NCI-H69 (cell line): ENCODE data around the gene P2RX5.
"Not testable (repeated sequence)": the region's sequence is repeated elsewhere in the genome, so short reads cannot be mapped to it uniquely, and the experiment has no call there.

Source experiments
- DNase-seq: peaks from one replicate; lab custom pipeline; 2025; lab: John Stamatoyannopoulos, UW

P2RX5 gene

DNA sequence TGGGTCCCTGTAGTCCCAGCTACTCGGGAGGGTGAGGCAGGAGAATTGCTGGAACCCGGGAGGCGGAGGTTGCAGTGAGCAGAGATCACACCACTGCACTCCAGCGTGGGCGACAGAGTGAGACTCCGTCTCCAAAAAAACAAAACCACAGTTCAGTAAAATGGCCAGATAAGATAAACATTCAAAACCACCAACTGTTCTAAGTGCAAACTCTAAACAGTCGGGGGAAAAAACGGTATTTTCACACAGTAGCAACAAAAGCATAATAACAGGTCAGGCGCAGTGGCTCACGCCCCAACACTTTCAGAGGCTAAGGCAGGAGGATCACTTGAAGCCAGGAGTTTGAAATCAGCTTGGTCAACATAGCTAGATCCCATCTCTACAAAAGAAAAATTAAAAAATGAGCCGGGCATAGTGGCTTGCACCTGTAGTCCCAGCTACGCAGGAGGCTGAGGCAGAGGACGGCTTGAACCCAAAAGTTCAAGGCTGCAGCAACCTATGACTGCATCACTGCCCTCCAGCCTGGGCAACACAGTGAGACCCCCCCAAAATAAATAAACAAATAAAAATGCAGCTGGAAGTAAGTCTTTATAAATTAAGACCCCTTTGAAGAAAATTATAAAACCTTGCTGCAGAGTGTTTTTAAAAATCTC, 17.0 kb upstream of the P2RX5 start:
- DNase-seq = no peak

GRCh38 chr17:3710951-3711383, 15.0 kb upstream of the P2RX5 start:
- no peak for DNase-seq

DNA sequence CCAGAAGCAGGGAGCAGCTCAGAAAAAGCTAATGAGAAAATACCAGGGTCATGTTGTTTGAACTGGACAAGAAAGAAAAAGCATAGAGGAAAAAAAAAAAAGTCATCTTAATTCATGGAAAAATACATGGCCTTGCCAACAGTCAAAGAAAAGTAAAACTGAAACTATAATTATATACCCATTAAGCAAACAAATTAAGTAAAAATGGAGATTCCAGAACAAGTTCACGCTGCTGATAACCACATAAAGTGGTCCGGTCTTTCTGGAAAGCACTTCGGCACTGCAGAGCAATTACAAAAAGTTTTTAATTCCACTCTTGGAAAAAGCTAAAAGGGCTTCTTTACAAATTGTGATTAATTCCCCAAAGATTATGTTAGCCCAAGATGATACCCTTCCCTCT, 12.4 kb upstream of the P2RX5 start:
- peak; percentile 5 for DNase-seq

- not testable (repeated sequence) for DNase-seq
Measured at GRCh38 chr17:3705718-3705984, 9.7 kb upstream of the P2RX5 start.

DNA sequence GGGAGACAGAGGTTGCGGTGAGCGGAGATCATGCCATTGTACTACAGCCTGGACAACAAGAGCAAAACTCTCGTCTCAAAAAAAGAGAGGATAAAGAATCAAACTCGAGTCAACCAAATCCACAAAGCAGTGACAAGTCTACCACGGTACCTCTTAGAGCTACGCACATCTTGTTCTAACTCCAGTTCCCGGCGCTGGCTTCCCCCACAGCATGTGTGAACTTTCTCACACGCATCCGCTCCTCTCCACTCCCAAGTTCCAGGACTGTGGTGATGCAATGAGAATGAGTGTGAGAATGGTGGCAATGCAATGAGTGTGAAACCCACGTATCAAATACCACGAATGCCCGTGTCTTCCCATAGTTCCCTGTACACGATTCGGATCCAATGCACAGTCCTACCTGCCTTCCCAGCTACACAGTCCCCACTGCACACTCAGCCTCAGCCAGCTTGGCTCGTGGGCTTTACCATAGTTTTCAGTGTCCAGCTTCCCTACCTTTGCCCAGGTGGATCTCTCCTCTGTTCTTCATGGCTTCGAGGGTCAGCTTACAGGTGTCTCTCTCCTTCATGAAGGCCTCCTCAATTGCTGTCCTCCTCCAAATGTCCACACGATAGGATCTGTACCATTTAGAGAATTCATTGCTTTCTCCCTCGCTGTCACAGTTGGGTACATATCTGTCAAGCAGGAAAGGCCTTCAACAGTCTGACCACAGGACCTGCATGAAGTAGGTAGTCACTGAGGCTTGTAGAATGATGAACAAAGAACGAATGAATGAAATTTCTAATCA, 9.2 kb upstream of the P2RX5 start:
- no peak for DNase-seq

GRCh38 chr17:3702041-3702539, 6.1 kb upstream of the P2RX5 start:
- DNase-seq = not testable (repeated sequence)

GRCh38 chr17:3699951-3700350, 4.0 kb upstream of the P2RX5 start:
- DNase-seq = no peak

GRCh38 chr17:3698139-3698538, 2.2 kb upstream of the P2RX5 start:
- no peak for DNase-seq

GRCh38 chr17:3697103-3697476, 1.1 kb upstream of the P2RX5 start:
- DNase-seq = no peak

DNA sequence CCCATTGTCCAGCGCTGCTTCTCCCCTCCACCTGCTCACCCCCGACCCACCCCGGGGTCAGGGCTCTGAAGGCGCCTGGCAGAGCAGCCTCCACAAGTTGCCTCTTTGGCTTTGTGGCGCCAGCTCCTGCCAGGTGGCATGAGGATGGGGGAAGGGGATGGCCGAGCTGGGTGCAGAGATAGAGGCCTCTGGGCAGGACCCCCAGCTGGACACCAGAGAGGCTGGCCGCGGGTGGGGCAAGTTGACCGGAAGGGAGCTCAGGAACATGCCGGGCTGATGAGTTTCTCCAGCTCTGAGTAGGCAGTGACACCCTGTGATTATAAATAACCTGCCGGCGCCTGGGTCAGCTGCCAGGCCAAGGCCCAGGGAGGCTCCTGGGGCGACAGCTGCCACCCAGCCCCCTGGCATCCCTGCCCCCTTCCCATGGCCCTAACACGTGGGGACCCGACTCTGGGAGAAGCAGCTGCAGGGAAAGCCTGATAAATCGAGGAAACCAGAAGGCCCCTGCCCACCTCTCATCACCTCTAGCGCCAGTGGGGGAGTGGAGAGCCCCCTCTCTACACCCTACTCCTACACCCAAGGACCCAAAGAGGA, 729 bp downstream of the P2RX5 start:
- DNase-seq = peak; percentile 19

- DNase-seq = no peak
Measured at GRCh38 chr17:3693829-3694231, 2.1 kb downstream of the P2RX5 start.

DNA sequence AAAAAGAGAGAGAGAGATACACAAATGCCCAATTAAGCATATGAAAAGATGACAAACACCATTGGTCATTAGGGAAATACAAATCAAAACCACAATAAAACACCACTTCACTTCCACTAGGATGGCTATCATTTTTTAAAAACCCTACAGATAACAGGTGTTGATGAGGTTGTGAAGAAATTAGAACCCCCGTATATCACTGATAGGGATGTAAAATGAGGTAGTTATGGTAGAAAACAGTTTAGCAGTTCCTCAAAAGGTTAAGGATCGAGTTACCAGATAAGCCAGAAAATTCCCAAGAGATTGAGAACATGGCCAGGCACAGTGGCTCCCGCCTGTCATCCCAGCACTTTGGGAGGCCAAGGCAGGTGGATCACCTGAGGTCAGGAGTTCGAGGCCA, 2.8 kb downstream of the P2RX5 start:
- DNase-seq = no peak

DNA sequence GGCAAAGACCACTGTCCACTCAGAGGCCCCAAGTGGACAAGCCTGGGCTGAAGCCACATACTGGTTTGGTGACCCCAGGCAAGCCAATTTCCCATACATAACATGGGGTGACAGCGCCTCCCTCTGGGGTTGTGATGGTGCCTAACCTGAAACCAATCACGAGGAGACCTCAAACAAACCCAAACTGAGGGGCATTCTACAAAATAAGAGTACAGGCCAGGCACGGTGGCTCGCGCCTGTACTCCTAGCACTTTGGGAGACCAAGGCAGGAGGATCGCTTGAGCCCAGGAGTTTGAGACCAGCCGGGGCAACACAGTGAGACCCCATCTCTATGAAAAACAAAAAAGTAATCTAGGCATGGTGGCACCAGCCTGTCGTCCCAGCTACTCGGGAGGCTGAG, 3.6 kb downstream of the P2RX5 start:
- no peak for DNase-seq

- no peak for DNase-seq
Measured at GRCh38 chr17:3691617-3692067, 4.3 kb downstream of the P2RX5 start.

DNA sequence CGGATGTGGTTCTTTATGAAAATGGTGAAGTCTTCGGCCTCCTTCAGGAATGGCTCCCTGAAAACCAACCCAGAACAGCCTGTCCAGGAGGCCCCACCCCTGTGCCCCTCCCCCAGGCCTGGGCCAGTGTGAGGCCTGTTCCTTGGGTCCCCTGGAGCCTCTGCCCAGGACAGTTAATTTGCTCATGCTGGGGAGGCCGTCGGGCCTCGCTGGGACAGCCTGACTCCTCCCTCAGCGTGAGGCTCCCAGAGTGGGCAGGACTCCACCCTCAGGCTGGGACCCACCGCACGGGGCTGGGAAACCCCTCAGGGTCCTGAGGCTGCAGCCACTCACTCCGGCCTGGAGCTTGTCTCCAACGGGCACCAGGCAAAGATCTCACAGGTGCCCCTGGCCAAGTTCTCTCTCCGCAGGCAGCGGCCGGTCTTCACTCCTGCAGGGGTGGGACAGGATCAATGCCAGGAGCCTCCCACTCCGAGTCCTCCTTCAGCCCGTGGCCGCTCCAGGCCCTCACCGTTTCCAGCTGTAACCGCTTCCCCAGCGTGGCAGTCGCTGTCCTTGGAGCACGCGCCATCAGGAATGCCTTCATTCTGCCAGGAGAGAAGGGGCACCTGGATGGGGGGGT, 5.8 kb downstream of the P2RX5 start:
- DNase-seq = no peak

DNA sequence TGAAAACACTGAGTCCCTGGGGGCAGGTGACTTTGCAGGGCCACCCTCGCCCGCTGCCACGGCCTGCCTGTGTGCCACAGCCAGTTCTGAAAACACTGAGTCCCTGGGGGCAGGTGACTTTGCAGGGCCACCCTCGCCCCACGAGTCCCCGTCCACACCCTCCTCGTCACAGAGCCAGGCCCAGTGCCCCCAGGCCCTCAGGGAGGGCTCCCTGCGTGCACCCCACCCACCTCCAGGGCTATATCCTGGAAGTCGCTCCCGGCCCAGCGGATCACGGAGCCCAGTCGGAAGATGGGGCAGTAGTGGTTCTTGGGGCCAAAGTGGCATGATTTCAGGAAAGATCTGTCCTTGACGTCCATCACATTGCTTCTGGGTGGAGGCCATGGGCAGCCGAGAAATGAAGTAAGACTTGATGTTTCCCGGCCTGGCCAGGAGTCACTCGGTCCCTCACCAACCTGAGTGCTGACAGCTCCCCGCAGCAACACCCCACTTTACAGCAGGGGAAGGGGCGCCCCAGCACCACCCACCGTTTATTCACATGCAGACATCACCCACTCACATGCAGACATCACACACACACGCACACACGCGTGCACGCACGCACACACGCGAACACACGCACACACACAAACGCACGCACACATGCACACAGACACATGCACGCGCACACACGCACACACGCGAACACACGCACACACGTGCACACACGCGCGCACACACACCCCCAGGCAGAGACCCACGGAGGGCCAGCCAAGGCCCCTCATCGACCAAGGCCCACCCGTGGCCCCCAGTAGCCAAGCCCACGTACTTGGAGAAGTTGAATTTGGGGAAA, 6.5 kb downstream of the P2RX5 start:
- no peak for DNase-seq

DNA sequence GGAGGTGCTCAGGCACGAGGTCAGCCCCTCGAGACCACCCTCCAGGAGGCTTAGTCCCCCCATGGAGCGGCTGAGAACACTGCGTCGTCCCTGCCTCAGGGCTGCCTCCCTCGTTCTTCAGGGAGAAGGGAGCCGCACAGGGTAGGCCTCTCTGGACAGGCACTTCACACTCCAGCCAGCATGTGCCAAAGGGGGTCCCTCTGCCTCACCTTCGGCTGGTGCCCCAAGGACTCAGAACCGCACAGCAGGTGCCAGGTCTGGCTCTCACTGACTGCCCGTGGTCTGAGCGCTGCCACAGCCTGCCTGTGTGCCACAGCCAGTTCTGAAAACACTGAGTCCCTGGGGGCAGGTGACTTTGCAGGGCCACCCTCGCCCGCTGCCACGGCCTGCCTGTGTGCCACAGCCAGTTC, 7.1 kb downstream of the P2RX5 start:
- DNase-seq = no peak

DNA sequence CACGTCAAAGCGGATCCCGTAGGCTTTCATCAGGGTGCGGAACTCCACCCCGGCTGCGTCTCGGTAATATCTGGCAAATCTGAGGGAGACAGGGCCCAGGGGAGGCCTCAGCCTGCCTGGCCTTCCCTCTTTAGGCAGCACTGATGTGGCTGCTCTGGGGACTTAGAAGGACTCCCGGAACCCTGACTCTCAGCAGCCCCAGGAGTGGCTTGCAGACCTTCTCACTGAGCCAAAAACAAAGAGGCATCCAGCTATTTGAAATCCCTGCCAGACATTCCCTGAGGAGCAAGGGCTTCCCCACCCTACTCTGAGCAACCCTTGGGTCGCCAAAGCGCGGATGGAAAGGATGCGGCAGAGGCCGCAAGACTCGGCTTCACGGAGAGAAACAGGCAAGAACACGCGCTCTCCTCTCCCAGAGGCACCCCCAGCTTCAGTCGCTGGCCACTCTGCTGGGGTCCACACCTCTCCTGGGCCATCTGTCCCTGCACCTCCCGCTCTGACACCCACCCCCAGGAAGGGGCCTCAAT, 7.9 kb downstream of the P2RX5 start:
- no peak for DNase-seq

DNA sequence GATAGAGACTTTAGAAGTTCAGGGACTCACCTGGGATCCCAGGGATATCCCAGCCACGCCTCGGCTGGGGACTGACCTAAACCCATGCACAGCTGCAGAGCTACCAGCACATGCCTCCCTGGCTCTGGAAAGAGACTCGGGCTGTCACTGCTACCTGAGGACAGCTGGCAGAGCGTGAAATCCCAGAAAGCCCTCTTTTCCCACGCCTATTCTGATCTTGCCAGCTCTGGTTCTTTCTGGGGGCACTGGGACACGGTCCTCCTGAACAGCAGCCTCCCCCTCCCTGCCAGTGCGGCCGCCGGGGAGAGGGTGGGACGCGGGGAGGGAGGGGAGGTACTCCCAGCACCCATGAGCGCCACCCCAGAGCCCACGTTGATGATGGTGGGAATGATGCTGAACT, 10.8 kb downstream of the P2RX5 start:
- no peak for DNase-seq

GRCh38 chr17:3683054-3683511, 12.9 kb downstream of the P2RX5 start:
- DNase-seq = peak; percentile 43

GRCh38 chr17:3682033-3682432, 13.9 kb downstream of the P2RX5 start:
- DNase-seq = no peak

GRCh38 chr17:3681565-3681964, 14.4 kb downstream of the P2RX5 start:
- DNase-seq = no peak
